ENCODE data around the gene LANCL3. TPM values are rescaled to one million over a fixed set of nuclear protein-coding genes. Genes with fewer than 3 reads are reported as not detected.
"Not testable (repeated sequence)": the region's sequence is repeated elsewhere in the genome, so short reads cannot be mapped to it uniquely, and the experiment has no call there.

The LANCL3 gene
- polyA plus RNA-seq, 1 experiment: 0.01 TPM

- no peak overlapping the region for H3K4me3 ChIP-seq (ENCODE audit: low read depth, low read length)
- H3K27ac ChIP-seq (ENCODE audit: low read depth, low read length): no peak overlapping the region
- DNase-seq (ENCODE audit: low read depth, low spot score): no peak
- no peak for TF ChIP-seq CTCF (IDR thresholded peaks at IDR 0.05; ENCODE audit: low read depth, low read length)
- H3K9me3 ChIP-seq (ENCODE audit: control insufficient read depth, insufficient read depth, low read length): no peaks in the 10 kb centered on the region
- H3K27me3 ChIP-seq (ENCODE audit: control insufficient read depth, insufficient read depth, low read length): no peaks in the 10 kb centered on the region
- ChIA-PET CTCF (no interaction called here), POLR2A (no interaction called here)
Observed at GRCh38 chrX:37644381-37645305, 73.2 kb downstream of the LANCL3 start.

- H3K4me3 ChIP-seq (ENCODE audit: low read depth, low read length): no peak overlapping the region
- H3K27ac ChIP-seq (ENCODE audit: low read depth, low read length): no peak overlapping the region
- CTCF ChIA-PET: no interaction called here
- POLR2A ChIA-PET: no interaction called here
- DNase-seq (ENCODE audit: low read depth, low spot score): no peak
- H3K9me3 ChIP-seq (ENCODE audit: control insufficient read depth, insufficient read depth, low read length): no peaks in the 10 kb centered on the region
- no peak for TF ChIP-seq CTCF (IDR thresholded peaks at IDR 0.05; ENCODE audit: low read depth, low read length)
- no peaks in the 10 kb centered on the region for H3K27me3 ChIP-seq (ENCODE audit: control insufficient read depth, insufficient read depth, low read length)
Observed at GRCh38 chrX:37646254-37646653, 74.8 kb downstream of the LANCL3 start.

GRCh38 chrX:37650879-37651278, 79.4 kb downstream of the LANCL3 start:
- H3K4me3 ChIP-seq (ENCODE audit: low read depth, low read length); H3K27me3 ChIP-seq (ENCODE audit: control insufficient read depth, insufficient read depth, low read length); CTCF ChIA-PET; DNase-seq (ENCODE audit: low read depth, low spot score); H3K9me3 ChIP-seq (ENCODE audit: control insufficient read depth, insufficient read depth, low read length); POLR2A ChIA-PET; H3K27ac ChIP-seq (ENCODE audit: low read depth, low read length): not testable (repeated sequence)

- H3K4me3 ChIP-seq (ENCODE audit: low read depth, low read length): no peak overlapping the region
- ChIA-PET CTCF (no interaction called here), POLR2A (no interaction called here)
- TF ChIP-seq CTCF (IDR thresholded peaks at IDR 0.05; ENCODE audit: low read depth, low read length): no peak
- H3K9me3 ChIP-seq (ENCODE audit: control insufficient read depth, insufficient read depth, low read length): no peaks in the 10 kb centered on the region
- DNase-seq (ENCODE audit: low read depth, low spot score): no peak
- H3K27me3 ChIP-seq (ENCODE audit: control insufficient read depth, insufficient read depth, low read length): no peaks in the 10 kb centered on the region
- no peak overlapping the region for H3K27ac ChIP-seq (ENCODE audit: low read depth, low read length)
Observed at GRCh38 chrX:37651921-37652452, 80.5 kb downstream of the LANCL3 start.

- H3K27me3 ChIP-seq (ENCODE audit: control insufficient read depth, insufficient read depth, low read length): no peaks in the 10 kb centered on the region
Observed at GRCh38 chrX:37652589-37653231, 81.2 kb downstream of the LANCL3 start.

More at GRCh38 chrX:37652589-37653231, 81.2 kb downstream of the LANCL3 start:
- no peak overlapping the region for H3K4me3 ChIP-seq (ENCODE audit: low read depth, low read length)
- no peak for DNase-seq (ENCODE audit: low read depth, low spot score)
- ChIA-PET POLR2A (no interaction called here), CTCF (no interaction called here)
- H3K27ac ChIP-seq (ENCODE audit: low read depth, low read length): no peak overlapping the region
- H3K9me3 ChIP-seq (ENCODE audit: control insufficient read depth, insufficient read depth, low read length): no peaks in the 10 kb centered on the region
- no peak for TF ChIP-seq CTCF (IDR thresholded peaks at IDR 0.05; ENCODE audit: low read depth, low read length)
